SK-N-SH (cell line): ENCODE data around the gene IP6K1. TPM values are rescaled to one million over a fixed set of nuclear protein-coding genes. Genes with fewer than 3 reads are reported as not detected.

ENCODE experiments used
- CTCF ChIA-PET: fragments of 300-600, 350-600 bp; formaldehyde crosslinking; extraction: SDS; loops from one replicate; lab custom pipeline; 2021; lab: Yijun Ruan, JAX
- POLR2A ChIA-PET: fragments of 350-600 bp; sonication (Branson Sonifier 250); formaldehyde crosslinking; extraction: SDS; loops from one replicate; lab custom pipeline; 2020; ENCODE audit warnings: antibody characterized with exemption, inconsistent platforms; lab: Yijun Ruan, JAX
- DNase-seq: peaks from one replicate; pipeline ENCODE4 v3.0.0; 2012
- H2AFZ ChIP-seq: fragments of 200-600 bp; sonication (generic); 2 replicates; pipeline ENCODE4 v1.8.1; 2016; ENCODE audit warnings: antibody characterized with exemption, mild to moderate bottlenecking, low read depth
- H3F3A ChIP-seq: fragments of 200-600 bp; sonication (generic); replicated peaks from 2 replicates; pipeline ENCODE3; 2016; ENCODE audit warnings: antibody characterized with exemption, mild to moderate bottlenecking; ENCODE audit not compliant: insufficient read depth
- H3K27ac ChIP-seq, 2 experiments: fragments of 200-500 bp in 1 of 2; fragments of 200-600 bp in 1 of 2; sonication (Bioruptor generic) in 1 of 2; sonication (generic), shearing (Covaris generic) in 1 of 2; 2 replicates each; pipeline versions ENCODE4 v1.5.1 to v1.6.1; 2014 to 2016; ENCODE audit warnings: low read depth in 2 of 2, inconsistent platforms in 1 of 2, low read length in 1 of 2, mild to moderate bottlenecking in 1 of 2, mixed read lengths in 1 of 2
- H3K27me3 ChIP-seq: fragments of 200-600 bp; sonication (generic), shearing (Covaris generic); 2 replicates; pipeline ENCODE4 v1.6.1; 2016; ENCODE audit warnings: mixed run types; ENCODE audit not compliant: insufficient read depth
- H3K36me3 ChIP-seq, 2 experiments: fragments of 200-500 bp in 1 of 2; fragments of 200-600 bp in 1 of 2; sonication (Bioruptor generic) in 1 of 2; sonication (generic) in 1 of 2; replicated peaks in 1 of 2; 2 replicates each; pipeline versions ENCODE3 to v1.5.1; 2014 to 2016; ENCODE audit warnings: low read length in 1 of 2, mild to moderate bottlenecking in 1 of 2; ENCODE audit not compliant: insufficient read depth in 2 of 2, control insufficient read depth in 1 of 2
- H3K4me1 ChIP-seq, 2 experiments: fragments of 200-500 bp in 1 of 2; fragments of 200-600 bp in 1 of 2; sonication (Bioruptor generic) in 1 of 2; sonication (generic), shearing (Covaris generic) in 1 of 2; 2 replicates each; pipeline versions ENCODE4 v1.5.1 to v1.6.1; 2014 to 2016; ENCODE audit warnings: low read depth in 1 of 2, low read length in 1 of 2, mixed run types in 1 of 2; ENCODE audit not compliant: insufficient read depth in 2 of 2, control insufficient read depth in 1 of 2
- H3K4me2 ChIP-seq: fragments of 200-600 bp; sonication (generic), shearing (Covaris generic); 2 replicates; pipeline ENCODE4 v1.6.1; 2017; ENCODE audit warnings: mixed run types
- H3K4me3 ChIP-seq, 2 experiments: fragments of 200-500 bp in 1 of 2; fragments of 200-600 bp in 1 of 2; sonication (Bioruptor generic) in 1 of 2; sonication (generic), shearing (Covaris generic) in 1 of 2; 2 replicates each; pipeline versions ENCODE4 v1.5.1 to v1.8.1; 2014 to 2016; ENCODE audit warnings: low read depth in 2 of 2, inconsistent platforms in 1 of 2, low read length in 1 of 2, mild to moderate bottlenecking in 1 of 2, mixed read lengths in 1 of 2, moderate library complexity in 1 of 2
- H3K79me2 ChIP-seq: fragments of 200-600 bp; sonication (generic); 2 replicates; pipeline ENCODE4 v1.8.1; 2017; ENCODE audit warnings: mild to moderate bottlenecking; ENCODE audit not compliant: insufficient read depth
- H3K9ac ChIP-seq: fragments of 200-600 bp; sonication (generic); 2 replicates; pipeline ENCODE4 v1.6.1; 2017; ENCODE audit warnings: mixed run types
- H3K9me2 ChIP-seq: fragments of 200-600 bp; sonication (generic); 2 replicates; pipeline ENCODE4 v1.6.1; 2017; ENCODE audit warnings: mixed run types
- H3K9me3 ChIP-seq: fragments of 200-600 bp; sonication (generic); 2 replicates; pipeline ENCODE4 v1.6.1; 2017; ENCODE audit warnings: mixed run types, mild to moderate bottlenecking, moderate library complexity
- H4K20me1 ChIP-seq: fragments of 200-600 bp; sonication (generic); 2 replicates; pipeline ENCODE4 v1.6.1; 2017; ENCODE audit warnings: mild to moderate bottlenecking, mixed run types; ENCODE audit not compliant: insufficient read depth
- ELF1 ChIP-seq: IDR thresholded peaks from 2 replicates; pipeline ENCODE4 v1.4.0; 2012
- EP300 ChIP-seq, 2 experiments: IDR thresholded peaks; 2 replicates each; pipeline versions ENCODE4 v1.4.0 to v1.6.1; 2012; ENCODE audit warnings: borderline replicate concordance in 1 of 2, low read depth in 1 of 2, low read length in 1 of 2
- FOSL2 ChIP-seq: IDR thresholded peaks from 2 replicates; pipeline ENCODE4 v1.4.0; 2012; ENCODE audit warnings: low read depth, mild to moderate bottlenecking, moderate library complexity, borderline replicate concordance
- FOXM1 ChIP-seq: IDR thresholded peaks from 2 replicates; pipeline ENCODE4 v1.4.0; 2012; ENCODE audit warnings: low read depth, mild to moderate bottlenecking
- GATA2 ChIP-seq: sonication (generic); formaldehyde crosslinking; IDR thresholded peaks from 2 replicates; pipeline ENCODE4 v1.5.0; 2020; ENCODE audit warnings: mild to moderate bottlenecking, missing genetic modification reagents
- JUND ChIP-seq: IDR thresholded peaks from 2 replicates; pipeline ENCODE4 v1.4.0; 2012
- MXI1 ChIP-seq: IDR thresholded peaks from 2 replicates; pipeline ENCODE4 v1.6.1; 2012; ENCODE audit warnings: mild to moderate bottlenecking, low read depth, low read length, improper control_type of control experiment
- NFIC ChIP-seq: IDR thresholded peaks from 2 replicates; pipeline ENCODE4 v1.4.0; 2012; ENCODE audit warnings: borderline replicate concordance
- NRF1 ChIP-seq: IDR thresholded peaks from 2 replicates; pipeline ENCODE4 v1.6.1; 2012; ENCODE audit warnings: low read depth, mild to moderate bottlenecking, low read length
- POLR2AphosphoS5 ChIP-seq: IDR thresholded peaks from 2 replicates; pipeline ENCODE4 v1.6.1; 2012; ENCODE audit warnings: low read depth, low read length
- RAD21 ChIP-seq: IDR thresholded peaks from 2 replicates; pipeline ENCODE4 v1.6.1; 2012; ENCODE audit warnings: mild to moderate bottlenecking, low read length
- RCOR1 ChIP-seq: fragments of 150-350 bp; IDR thresholded peaks from 2 replicates; pipeline ENCODE4 v1.6.1; 2017; ENCODE audit warnings: antibody characterized with exemption, low read length
- RFX5 ChIP-seq: IDR thresholded peaks from 2 replicates; pipeline ENCODE4 v1.6.1; 2012; ENCODE audit warnings: mild to moderate bottlenecking, improper control_type of control experiment, low read length
- SIN3A ChIP-seq: IDR thresholded peaks from 2 replicates; pipeline ENCODE4 v1.6.1; 2012; ENCODE audit warnings: low read depth, mild to moderate bottlenecking, low read length, moderate library complexity, borderline replicate concordance
- SMC3 ChIP-seq: IDR thresholded peaks from 2 replicates; pipeline ENCODE4 v1.6.1; 2012; ENCODE audit warnings: low read depth, low read length, improper control_type of control experiment
- TEAD4 ChIP-seq: IDR thresholded peaks from 2 replicates; pipeline ENCODE4 v1.4.0; 2012; ENCODE audit warnings: mild to moderate bottlenecking, borderline replicate concordance; ENCODE audit not compliant: insufficient read depth
- YY1 ChIP-seq: IDR thresholded peaks from 2 replicates; pipeline ENCODE4 v1.4.0; 2012; ENCODE audit warnings: low read depth, mild to moderate bottlenecking
- WGBS: methylation state at CpG from one replicate; pipeline ENCODE4 v1.1.6; 2017; ENCODE audit warnings: low lambda C conversion rate; 5-methylcytosine and 5-hydroxymethylcytosine counted together
- polyA plus RNA-seq, 3 experiments: library from polyadenylated mRNA; depleted of rRNA; stranded (reverse); fragments of >200 nt; gene quantifications; 2 replicates each; pipeline ENCODE4 v1.2.3, GENCODE V29; 2012
- TF ChIP-seq, protein P1 (sequence below): IDR thresholded peaks from 2 replicates; pipeline ENCODE4 v1.4.0; 2012; ENCODE audit warnings: low read depth
- TF ChIP-seq, protein P2 (sequence below): IDR thresholded peaks from 2 replicates; pipeline ENCODE4 v1.4.0; 2012; ENCODE audit warnings: low read depth, borderline replicate concordance
- TF ChIP-seq, protein P3 (sequence below): IDR thresholded peaks from 2 replicates; pipeline ENCODE4 v1.4.0; 2012; ENCODE audit warnings: low read depth, borderline replicate concordance
- TF ChIP-seq, protein P4 (sequence below): fragments of 150-350 bp; IDR thresholded peaks from 2 replicates; pipeline ENCODE4 v1.6.1; 2016; ENCODE audit warnings: mild to moderate bottlenecking, low read depth, low read length
- TF ChIP-seq, protein P5 (sequence below): IDR thresholded peaks from 2 replicates; pipeline ENCODE4 v1.6.1; 2012; ENCODE audit warnings: mild to moderate bottlenecking, low read depth, low read length, moderate library complexity

Gene IP6K1
- polyA plus RNA-seq, 1 of the 3 experiments (the other 2 are of a cell fraction) = 23.3 TPM

DNA sequence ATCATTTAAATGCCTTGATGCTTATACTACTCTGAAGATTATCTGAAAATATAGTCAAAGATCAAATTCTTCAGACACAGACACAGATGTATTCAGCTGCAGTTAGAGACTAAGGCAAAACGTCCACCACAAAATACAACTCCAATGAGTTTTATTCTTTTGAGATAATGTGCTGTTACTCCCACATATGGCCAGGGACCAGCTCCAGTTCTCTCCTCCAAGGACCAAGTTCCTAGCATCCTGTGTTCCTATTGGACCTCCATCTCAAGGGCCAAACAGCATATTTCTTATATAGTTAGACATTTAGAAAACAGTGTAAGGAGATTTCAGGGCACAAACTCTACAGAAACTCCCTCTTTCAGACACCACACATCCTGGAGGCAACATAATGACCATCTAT lies 27.1 kb downstream of the IP6K1 start:
- Histone ChIP-seq H3K36me3 (peaks cover 0 to 4% of the 10 kb centered on the region in 2 experiments), H4K20me1 (peaks cover 64% of the 10 kb centered on the region), H3K9me2 (no peaks in the 10 kb centered on the region), H3K27ac (no peak overlapping the region), H3F3A (no peaks in the 10 kb centered on the region), H3K4me1 (no peaks in the 10 kb centered on the region), H3K4me2 (no peak overlapping the region), H3K4me3 (no peak overlapping the region), H3K9me3 (no peaks in the 10 kb centered on the region), H3K27me3 (no peaks in the 10 kb centered on the region), H3K9ac (no peak overlapping the region), H2AFZ (no peak overlapping the region), H3K79me2 (peaks cover 96% of the 10 kb centered on the region)
- DNase-seq = no peak
- POLR2A ChIA-PET = no interaction called here
- CTCF ChIA-PET = no interaction called here
- TF ChIP-seq RAD21 (no peak), MXI1 (no peak), FOSL2 (no peak), GATA2 (no peak), NRF1 (no peak), NFIC (no peak), EP300 (IDR thresholded peaks at IDR 0.05; ENCODE audit: borderline replicate concordance in 1 of 2, low read depth in 1 of 2, low read length in 1 of 2) (no peak), RFX5 (no peak), SIN3A (no peak), SMC3 (no peak), RCOR1 (no peak), ELF1 (no peak), FOXM1 (no peak)
- 56% methylated on average over 1 of the region's 1 CpG for WGBS

DNA sequence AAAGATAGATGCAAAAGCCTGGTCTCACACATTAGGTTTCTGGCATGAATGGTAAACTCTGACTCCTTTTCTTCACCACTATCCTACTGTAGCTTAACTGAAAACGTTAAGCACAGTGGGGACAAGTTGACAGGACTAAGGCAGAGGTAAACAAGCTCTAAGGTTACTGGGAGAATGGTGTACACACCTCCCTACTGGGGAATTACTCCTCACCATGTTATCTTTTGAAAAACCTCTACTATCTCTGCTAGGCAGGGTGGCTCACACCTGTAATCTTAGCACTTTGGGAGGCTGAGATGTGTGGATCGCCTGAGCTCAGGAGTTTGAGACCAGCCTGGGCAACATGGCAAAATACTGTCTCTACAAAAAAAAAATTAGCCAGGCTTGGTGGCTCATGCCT lies 29.1 kb downstream of the IP6K1 start:
- H3K4me2 ChIP-seq = no peak overlapping the region
- DNase-seq = no peak
- H3K4me1 ChIP-seq = no peaks in the 10 kb centered on the region
- H3K9ac ChIP-seq = no peak overlapping the region
- H3K27me3 ChIP-seq = no peaks in the 10 kb centered on the region
- 0 out of 2 replicates have a peak, but pooled peaks cover 2% of the 10 kb centered on the region for H3K9me2 ChIP-seq
- no peak overlapping the region for H2AFZ ChIP-seq
- 86% methylated on average over 2 of the region's 2 CpGs for WGBS
- no peaks in the 10 kb centered on the region for H3F3A ChIP-seq
- POLR2A ChIA-PET = no interaction called here
- no peak overlapping the region for H3K27ac ChIP-seq
- H3K4me3 ChIP-seq = no peak overlapping the region
- CTCF ChIA-PET = no interaction called here
- peaks cover 74% of the 10 kb centered on the region for H4K20me1 ChIP-seq
- H3K36me3 ChIP-seq = peaks cover 0 to 3% of the 10 kb centered on the region in 2 experiments
- peaks cover 97% of the 10 kb centered on the region for H3K79me2 ChIP-seq
- no peaks in the 10 kb centered on the region for H3K9me3 ChIP-seq
- TF ChIP-seq, protein P1, sequence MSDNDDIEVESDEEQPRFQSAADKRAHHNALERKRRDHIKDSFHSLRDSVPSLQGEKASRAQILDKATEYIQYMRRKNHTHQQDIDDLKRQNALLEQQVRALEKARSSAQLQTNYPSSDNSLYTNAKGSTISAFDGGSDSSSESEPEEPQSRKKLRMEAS = no peak
- no peak for TF ChIP-seq NFIC
- TF ChIP-seq, protein P2, sequence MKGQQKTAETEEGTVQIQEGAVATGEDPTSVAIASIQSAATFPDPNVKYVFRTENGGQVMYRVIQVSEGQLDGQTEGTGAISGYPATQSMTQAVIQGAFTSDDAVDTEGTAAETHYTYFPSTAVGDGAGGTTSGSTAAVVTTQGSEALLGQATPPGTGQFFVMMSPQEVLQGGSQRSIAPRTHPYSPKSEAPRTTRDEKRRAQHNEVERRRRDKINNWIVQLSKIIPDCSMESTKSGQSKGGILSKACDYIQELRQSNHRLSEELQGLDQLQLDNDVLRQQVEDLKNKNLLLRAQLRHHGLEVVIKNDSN = no peak
- no peak for TF ChIP-seq POLR2AphosphoS5
- TF ChIP-seq YY1 = no peak
- TF ChIP-seq, protein P3, sequence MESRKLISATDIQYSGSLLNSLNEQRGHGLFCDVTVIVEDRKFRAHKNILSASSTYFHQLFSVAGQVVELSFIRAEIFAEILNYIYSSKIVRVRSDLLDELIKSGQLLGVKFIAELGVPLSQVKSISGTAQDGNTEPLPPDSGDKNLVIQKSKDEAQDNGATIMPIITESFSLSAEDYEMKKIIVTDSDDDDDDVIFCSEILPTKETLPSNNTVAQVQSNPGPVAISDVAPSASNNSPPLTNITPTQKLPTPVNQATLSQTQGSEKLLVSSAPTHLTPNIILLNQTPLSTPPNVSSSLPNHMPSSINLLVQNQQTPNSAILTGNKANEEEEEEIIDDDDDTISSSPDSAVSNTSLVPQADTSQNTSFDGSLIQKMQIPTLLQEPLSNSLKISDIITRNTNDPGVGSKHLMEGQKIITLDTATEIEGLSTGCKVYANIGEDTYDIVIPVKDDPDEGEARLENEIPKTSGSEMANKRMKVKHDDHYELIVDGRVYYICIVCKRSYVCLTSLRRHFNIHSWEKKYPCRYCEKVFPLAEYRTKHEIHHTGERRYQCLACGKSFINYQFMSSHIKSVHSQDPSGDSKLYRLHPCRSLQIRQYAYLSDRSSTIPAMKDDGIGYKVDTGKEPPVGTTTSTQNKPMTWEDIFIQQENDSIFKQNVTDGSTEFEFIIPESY = no peak
- no peak for TF ChIP-seq RAD21
- no peak for TF ChIP-seq NRF1
- TF ChIP-seq, protein P4, sequence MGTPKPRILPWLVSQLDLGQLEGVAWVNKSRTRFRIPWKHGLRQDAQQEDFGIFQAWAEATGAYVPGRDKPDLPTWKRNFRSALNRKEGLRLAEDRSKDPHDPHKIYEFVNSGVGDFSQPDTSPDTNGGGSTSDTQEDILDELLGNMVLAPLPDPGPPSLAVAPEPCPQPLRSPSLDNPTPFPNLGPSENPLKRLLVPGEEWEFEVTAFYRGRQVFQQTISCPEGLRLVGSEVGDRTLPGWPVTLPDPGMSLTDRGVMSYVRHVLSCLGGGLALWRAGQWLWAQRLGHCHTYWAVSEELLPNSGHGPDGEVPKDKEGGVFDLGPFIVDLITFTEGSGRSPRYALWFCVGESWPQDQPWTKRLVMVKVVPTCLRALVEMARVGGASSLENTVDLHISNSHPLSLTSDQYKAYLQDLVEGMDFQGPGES = no peak
- TF ChIP-seq MXI1 = no peak
- TF ChIP-seq EP300 (IDR thresholded peaks at IDR 0.05; ENCODE audit: borderline replicate concordance in 1 of 2, low read depth in 1 of 2, low read length in 1 of 2) = no peak
- TF ChIP-seq JUND = no peak
- no peak for TF ChIP-seq ELF1
- TF ChIP-seq SMC3 = no peak
- TF ChIP-seq TEAD4 = no peak
- TF ChIP-seq, protein P5, sequence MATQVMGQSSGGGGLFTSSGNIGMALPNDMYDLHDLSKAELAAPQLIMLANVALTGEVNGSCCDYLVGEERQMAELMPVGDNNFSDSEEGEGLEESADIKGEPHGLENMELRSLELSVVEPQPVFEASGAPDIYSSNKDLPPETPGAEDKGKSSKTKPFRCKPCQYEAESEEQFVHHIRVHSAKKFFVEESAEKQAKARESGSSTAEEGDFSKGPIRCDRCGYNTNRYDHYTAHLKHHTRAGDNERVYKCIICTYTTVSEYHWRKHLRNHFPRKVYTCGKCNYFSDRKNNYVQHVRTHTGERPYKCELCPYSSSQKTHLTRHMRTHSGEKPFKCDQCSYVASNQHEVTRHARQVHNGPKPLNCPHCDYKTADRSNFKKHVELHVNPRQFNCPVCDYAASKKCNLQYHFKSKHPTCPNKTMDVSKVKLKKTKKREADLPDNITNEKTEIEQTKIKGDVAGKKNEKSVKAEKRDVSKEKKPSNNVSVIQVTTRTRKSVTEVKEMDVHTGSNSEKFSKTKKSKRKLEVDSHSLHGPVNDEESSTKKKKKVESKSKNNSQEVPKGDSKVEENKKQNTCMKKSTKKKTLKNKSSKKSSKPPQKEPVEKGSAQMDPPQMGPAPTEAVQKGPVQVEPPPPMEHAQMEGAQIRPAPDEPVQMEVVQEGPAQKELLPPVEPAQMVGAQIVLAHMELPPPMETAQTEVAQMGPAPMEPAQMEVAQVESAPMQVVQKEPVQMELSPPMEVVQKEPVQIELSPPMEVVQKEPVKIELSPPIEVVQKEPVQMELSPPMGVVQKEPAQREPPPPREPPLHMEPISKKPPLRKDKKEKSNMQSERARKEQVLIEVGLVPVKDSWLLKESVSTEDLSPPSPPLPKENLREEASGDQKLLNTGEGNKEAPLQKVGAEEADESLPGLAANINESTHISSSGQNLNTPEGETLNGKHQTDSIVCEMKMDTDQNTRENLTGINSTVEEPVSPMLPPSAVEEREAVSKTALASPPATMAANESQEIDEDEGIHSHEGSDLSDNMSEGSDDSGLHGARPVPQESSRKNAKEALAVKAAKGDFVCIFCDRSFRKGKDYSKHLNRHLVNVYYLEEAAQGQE = no peak
